Measurements from ENCODE around the gene KLRD1.
"Not testable (repeated sequence)": the region's sequence is repeated elsewhere in the genome, so short reads cannot be mapped to it uniquely, and the experiment has no call there.

KLRD1 gene

DNA sequence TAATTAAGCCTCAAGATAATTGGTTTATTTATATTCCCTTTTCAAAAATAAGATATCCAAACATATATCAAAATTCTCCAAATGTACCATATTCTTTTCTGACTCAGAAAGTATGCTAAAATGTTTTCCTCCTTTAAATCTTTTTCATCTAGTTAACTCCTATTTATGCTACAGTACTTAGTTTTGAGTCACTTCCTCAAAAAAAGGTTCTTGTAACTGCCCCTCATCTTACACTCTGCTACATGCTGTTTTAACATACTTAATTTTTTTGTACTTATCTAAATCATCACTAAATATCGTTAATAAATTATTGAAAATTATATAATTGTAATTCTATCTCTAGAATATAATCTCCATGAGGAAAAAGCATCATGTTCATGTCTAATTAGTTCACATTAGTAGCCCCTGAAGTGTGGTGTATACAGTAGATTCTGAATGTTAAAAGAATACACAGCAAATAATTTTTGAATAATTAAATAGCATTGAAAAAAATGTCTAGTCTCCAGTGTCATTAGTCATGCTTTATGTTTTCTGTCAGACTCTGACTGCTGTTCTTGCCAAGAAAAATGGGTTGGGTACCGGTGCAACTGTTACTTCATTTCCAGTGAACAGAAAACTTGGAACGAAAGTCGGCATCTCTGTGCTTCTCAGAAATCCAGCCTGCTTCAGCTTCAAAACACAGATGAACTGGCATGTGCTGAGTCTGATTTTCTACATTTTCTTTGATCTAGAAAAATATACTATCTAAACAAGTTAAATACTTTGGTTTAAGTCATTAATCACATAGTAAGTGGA is 3.5 kb downstream of the KLRD1 start:
- no peak for TF ChIP-seq CTCF (conservative IDR thresholded peaks at IDR 0.05; ENCODE audit: low read depth, low read length)
- no peaks in the 10 kb centered on the region for H3K79me2 ChIP-seq (ENCODE audit: insufficient read depth, low read depth)
- H3K36me3 ChIP-seq (ENCODE audit: insufficient read depth) = no peaks in the 10 kb centered on the region
- H4K20me1 ChIP-seq (ENCODE audit: insufficient read depth) = no peaks in the 10 kb centered on the region
- no peak overlapping the region for H3K9ac ChIP-seq
- H3K4me1 ChIP-seq (ENCODE audit: low read depth, poor library complexity, severe bottlenecking) = no peaks in the 10 kb centered on the region
- H2AFZ ChIP-seq (ENCODE audit: low read depth) = no peak overlapping the region
- no peaks in the 10 kb centered on the region for H3K27me3 ChIP-seq (ENCODE audit: insufficient read depth, low read depth)
- no peak overlapping the region for H3K4me2 ChIP-seq
- no peak overlapping the region for H3K4me3 ChIP-seq (IDR thresholded peaks at IDR 0.05; ENCODE audit: insufficient read depth, low read depth, low read length)
- H3K27ac ChIP-seq = no peak overlapping the region

DNA sequence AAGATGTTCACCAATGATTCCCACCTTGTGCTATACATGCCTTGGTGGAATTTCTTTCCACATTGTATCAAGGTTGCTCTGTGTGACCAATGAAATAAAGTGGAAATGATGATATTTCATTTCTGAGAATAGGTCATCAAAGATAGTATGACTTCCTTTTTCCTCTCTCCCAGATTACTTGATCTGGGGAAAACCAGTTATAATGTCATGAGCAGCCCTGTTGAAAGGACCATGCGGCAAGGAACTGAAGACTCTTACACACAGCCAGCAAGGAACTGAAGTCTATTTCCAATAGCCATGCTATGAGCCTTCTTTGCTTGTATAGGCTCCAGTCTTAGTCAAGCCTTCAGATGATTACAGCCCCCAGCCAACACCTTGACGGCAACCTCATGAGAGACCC is 11.7 kb downstream of the KLRD1 start:
- Histone ChIP-seq H2AFZ (ENCODE audit: low read depth) (no peak overlapping the region), H3K4me3 (IDR thresholded peaks at IDR 0.05; ENCODE audit: insufficient read depth, low read depth, low read length) (no peak overlapping the region), H3K4me2 (no peak overlapping the region), H3K79me2 (ENCODE audit: insufficient read depth, low read depth) (no peaks in the 10 kb centered on the region), H3K27me3 (ENCODE audit: insufficient read depth, low read depth) (peaks cover 14% of the 10 kb centered on the region; the same call in 1 of the 2 replicates), H4K20me1 (ENCODE audit: insufficient read depth) (no peaks in the 10 kb centered on the region), H3K4me1 (ENCODE audit: low read depth, poor library complexity, severe bottlenecking) (peaks cover 21% of the 10 kb centered on the region), H3K27ac (no peak overlapping the region), H3K9ac (no peak overlapping the region), H3K36me3 (ENCODE audit: insufficient read depth) (no peaks in the 10 kb centered on the region)
- no peak for TF ChIP-seq CTCF (conservative IDR thresholded peaks at IDR 0.05; ENCODE audit: low read depth, low read length)

- TF ChIP-seq CTCF (conservative IDR thresholded peaks at IDR 0.05; ENCODE audit: low read depth, low read length) = no peak
- no peaks in the 10 kb centered on the region for H4K20me1 ChIP-seq (ENCODE audit: insufficient read depth)
- H3K4me2 ChIP-seq = no peak overlapping the region
- no peak overlapping the region for H3K27ac ChIP-seq
- peaks cover 14% of the 10 kb centered on the region; the same call in 1 of the 2 replicates for H3K27me3 ChIP-seq (ENCODE audit: insufficient read depth, low read depth)
- H3K9ac ChIP-seq = no peak overlapping the region
- no peaks in the 10 kb centered on the region for H3K36me3 ChIP-seq (ENCODE audit: insufficient read depth)
- H3K4me3 ChIP-seq (IDR thresholded peaks at IDR 0.05; ENCODE audit: insufficient read depth, low read depth, low read length) = no peak overlapping the region
- H3K4me1 ChIP-seq (ENCODE audit: low read depth, poor library complexity, severe bottlenecking) = peaks cover 21% of the 10 kb centered on the region
- no peaks in the 10 kb centered on the region for H3K79me2 ChIP-seq (ENCODE audit: insufficient read depth, low read depth)
- no peak overlapping the region for H2AFZ ChIP-seq (ENCODE audit: low read depth)
Measured at GRCh38 chr12:10320643-10321042, 13.0 kb downstream of the KLRD1 start.

GRCh38 chr12:10328691-10329090 is 21.0 kb downstream of the KLRD1 start:
- not testable (repeated sequence) for H3K9ac ChIP-seq; H2AFZ ChIP-seq (ENCODE audit: low read depth); H3K4me1 ChIP-seq (ENCODE audit: low read depth, poor library complexity, severe bottlenecking); H3K79me2 ChIP-seq (ENCODE audit: insufficient read depth, low read depth); H3K27ac ChIP-seq; H3K27me3 ChIP-seq (ENCODE audit: insufficient read depth, low read depth); H3K36me3 ChIP-seq (ENCODE audit: insufficient read depth); H3K4me3 ChIP-seq (IDR thresholded peaks at IDR 0.05; ENCODE audit: insufficient read depth, low read depth, low read length); H3K4me2 ChIP-seq; H4K20me1 ChIP-seq (ENCODE audit: insufficient read depth)

DNA sequence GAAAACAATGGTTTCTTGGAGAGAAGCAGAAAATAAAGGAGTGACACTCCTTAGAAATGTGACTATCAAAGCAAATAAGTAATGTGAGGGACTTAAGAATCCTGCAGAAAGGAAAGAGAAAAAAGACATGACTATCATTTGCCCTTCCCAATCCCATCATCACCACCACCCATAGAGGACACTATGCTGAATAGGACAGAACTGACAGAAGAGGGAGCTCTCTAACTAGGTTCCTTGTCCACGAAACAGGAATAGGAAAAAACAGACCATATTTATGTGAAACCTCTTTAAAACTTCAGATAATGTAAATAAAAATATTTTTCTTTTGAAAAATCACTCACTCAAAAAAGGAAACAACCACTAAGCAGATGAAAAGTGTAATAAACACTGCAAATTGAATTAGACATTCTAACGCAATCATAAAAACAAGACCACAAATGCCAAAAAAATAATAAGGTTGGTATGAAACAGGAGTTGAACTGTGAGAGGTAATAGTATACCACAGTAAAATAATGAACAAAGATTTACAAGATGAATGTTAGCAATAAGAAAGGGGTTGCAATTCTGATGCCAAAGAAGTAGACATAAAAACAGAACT is 24.1 kb downstream of the KLRD1 start:
- H3K36me3 ChIP-seq (ENCODE audit: insufficient read depth) = no peaks in the 10 kb centered on the region
- H3K27ac ChIP-seq = no peak overlapping the region
- no peaks in the 10 kb centered on the region for H3K4me1 ChIP-seq (ENCODE audit: low read depth, poor library complexity, severe bottlenecking)
- no peaks in the 10 kb centered on the region for H3K27me3 ChIP-seq (ENCODE audit: insufficient read depth, low read depth)
- peak; percentile 55 for TF ChIP-seq CTCF (conservative IDR thresholded peaks at IDR 0.05; ENCODE audit: low read depth, low read length)
- no peaks in the 10 kb centered on the region for H3K79me2 ChIP-seq (ENCODE audit: insufficient read depth, low read depth)
- no peak overlapping the region for H3K4me3 ChIP-seq (IDR thresholded peaks at IDR 0.05; ENCODE audit: insufficient read depth, low read depth, low read length)
- no peaks in the 10 kb centered on the region for H4K20me1 ChIP-seq (ENCODE audit: insufficient read depth)
- H2AFZ ChIP-seq (ENCODE audit: low read depth) = no peak overlapping the region
- no peak overlapping the region for H3K4me2 ChIP-seq
- H3K9ac ChIP-seq = no peak overlapping the region

GRCh38 chr12:10336196-10336595 is 28.5 kb downstream of the KLRD1 start:
- not testable (repeated sequence) for H3K27me3 ChIP-seq (ENCODE audit: insufficient read depth, low read depth); H2AFZ ChIP-seq (ENCODE audit: low read depth); H3K4me2 ChIP-seq; H4K20me1 ChIP-seq (ENCODE audit: insufficient read depth); H3K4me3 ChIP-seq (IDR thresholded peaks at IDR 0.05; ENCODE audit: insufficient read depth, low read depth, low read length); H3K79me2 ChIP-seq (ENCODE audit: insufficient read depth, low read depth); H3K4me1 ChIP-seq (ENCODE audit: low read depth, poor library complexity, severe bottlenecking); H3K36me3 ChIP-seq (ENCODE audit: insufficient read depth); H3K27ac ChIP-seq; H3K9ac ChIP-seq

- not testable (repeated sequence) for H3K4me1 ChIP-seq (ENCODE audit: low read depth, poor library complexity, severe bottlenecking); H2AFZ ChIP-seq (ENCODE audit: low read depth); H3K27ac ChIP-seq; H3K27me3 ChIP-seq (ENCODE audit: insufficient read depth, low read depth); H3K36me3 ChIP-seq (ENCODE audit: insufficient read depth); H3K4me3 ChIP-seq (IDR thresholded peaks at IDR 0.05; ENCODE audit: insufficient read depth, low read depth, low read length); H3K79me2 ChIP-seq (ENCODE audit: insufficient read depth, low read depth); H4K20me1 ChIP-seq (ENCODE audit: insufficient read depth); H3K4me2 ChIP-seq; H3K9ac ChIP-seq
Measured at GRCh38 chr12:10338470-10338869, 30.8 kb downstream of the KLRD1 start.
